Prostate gland (tissue), 2 donors: ENCODE measurements around the gene SORBS1. TPM values are rescaled to one million over a fixed set of nuclear protein-coding genes. Genes with fewer than 3 reads are reported as not detected.

Source experiments
- DNase-seq: peaks from one replicate; pipeline ENCODE4 v3.0.0-alpha.2; 2019; ENCODE audit warnings: low spot score
- H3K27ac ChIP-seq, 2 donors: fragments of 200-600 bp; sonication (generic); 2 replicates each; pipeline ENCODE4 v1.5.1; 2017 to 2019
- H3K27me3 ChIP-seq: fragments of 200-600 bp; sonication (generic); replicated peaks from 2 replicates; pipeline ENCODE4 v1.5.1; 2019; ENCODE audit not compliant: insufficient read depth
- H3K36me3 ChIP-seq, 2 donors: fragments of 200-600 bp; sonication (generic); 1 replicate in 1 of 2; 2 replicates in 1 of 2; pipeline versions ENCODE4 v1.5.1 to v1.8.1; 2017 to 2019
- H3K4me1 ChIP-seq: fragments of 200-600 bp; sonication (generic); replicated peaks from 2 replicates; pipeline ENCODE4 v1.5.1; 2019
- H3K4me3 ChIP-seq, 2 donors: fragments of 200-600 bp; sonication (generic); 2 replicates each; pipeline ENCODE4 v1.5.1; 2017 to 2019
- H3K9me3 ChIP-seq: fragments of 200-600 bp; sonication (generic); 2 replicates; pipeline ENCODE4 v1.5.1; 2017
- CTCF ChIP-seq, 4 experiments: fragments of 200-600 bp in 2 of 4; fragments of 450-650 bp in 2 of 4; sonication (generic) in 2 of 4; IDR thresholded peaks; 1 replicate in 3 of 4; 2 replicates in 1 of 4; pipeline ENCODE4 v1.5.1; 2016 to 2019; ENCODE audit warnings: antibody characterized with exemption in 4 of 4, mild to moderate bottlenecking in 2 of 4, moderate library complexity in 2 of 4
- POLR2A ChIP-seq: fragments of 450-650 bp; IDR thresholded peaks from one replicate; pipeline ENCODE4 v1.6.1; 2016; ENCODE audit warnings: antibody characterized with exemption, mild to moderate bottlenecking
- POLR2AphosphoS5 ChIP-seq: sonication (generic); formaldehyde crosslinking; IDR thresholded peaks from one replicate; pipeline ENCODE4 v1.6.1; 2017; ENCODE audit warnings: antibody characterized with exemption
- WGBS: methylation state at CpG from one replicate; pipeline ENCODE4 v1.1.5; 2018; 5-methylcytosine and 5-hydroxymethylcytosine counted together
- intact Hi-C: fragments of 100-400 bp; cut with DNase I; formaldehyde crosslinking; loops from one replicate; pipeline ENCODE4 v1.14.2; 2022
- total RNA-seq, 2 donors: library from RNA; depleted of rRNA; stranded (reverse); fragments of >200 nt; gene quantifications; one replicate each; pipeline ENCODE4 v1.1.0, GENCODE V29; 2016

SORBS1 gene
- total RNA-seq, 2 donors from 2014 or later, result 84.6 to 189 TPM

DNA sequence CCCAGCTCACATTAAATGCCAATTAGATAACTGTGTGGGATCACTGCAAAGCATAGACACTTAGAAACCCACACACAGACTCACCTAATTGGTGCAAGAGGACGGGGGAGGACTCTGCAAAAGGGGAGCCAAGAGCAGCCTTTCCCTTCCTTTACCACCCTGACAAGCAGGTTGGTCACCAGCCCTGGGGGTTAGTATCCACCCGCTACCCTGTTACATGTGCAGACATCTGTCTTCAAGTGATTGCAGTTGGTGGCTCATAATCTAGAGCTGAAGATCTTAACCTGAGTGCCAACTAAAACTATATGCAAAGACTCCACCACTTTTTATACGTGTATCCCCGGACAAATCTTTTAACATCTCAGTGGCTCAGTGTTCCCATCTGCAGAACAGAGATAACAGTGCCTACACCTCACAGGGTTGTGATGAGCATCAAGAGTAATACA, 56.9 kb downstream of the SORBS1 start:
- Histone ChIP-seq H3K27ac (peak overlapping the region; percentile 59 to 65), H3K4me3 (no peak overlapping the region), H3K36me3 (no peaks in the 10 kb centered on the region), H3K9me3 (no peaks in the 10 kb centered on the region), H3K27me3 (no peaks in the 10 kb centered on the region), H3K4me1 (no peaks in the 10 kb centered on the region)
- DNase-seq, result no peak
- WGBS, result 51% methylated on average over 4 of the region's 4 CpGs
- intact Hi-C loops, result loop anchor here (10.0 kb wide), 1 partner anchor 101 kb away; no protein-coding TSS in a partner anchor
- TF ChIP-seq POLR2AphosphoS5 (no peak), CTCF (IDR thresholded peaks at IDR 0.05) (no peak), POLR2A (no peak)

DNA sequence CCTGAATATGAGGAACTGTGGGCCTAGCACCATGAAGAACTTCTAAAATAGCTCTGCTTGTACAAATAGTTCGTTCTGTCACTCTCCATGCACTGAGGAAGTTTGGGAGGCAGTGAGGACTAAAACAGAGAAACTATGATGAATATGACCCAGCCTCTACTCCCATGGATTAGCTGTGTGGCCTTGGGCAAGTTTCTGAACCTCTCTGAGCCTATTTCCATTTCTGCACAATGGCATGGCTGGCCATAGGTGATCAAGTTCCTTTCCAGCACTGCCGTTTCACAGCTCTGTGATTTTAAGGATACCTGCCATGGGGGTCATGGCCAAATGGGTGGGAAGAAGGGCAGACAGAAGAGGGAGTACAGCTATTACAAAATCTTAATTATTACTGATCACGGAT, 57.6 kb downstream of the SORBS1 start:
- Histone ChIP-seq H3K4me1 (no peaks in the 10 kb centered on the region), H3K36me3 (no peaks in the 10 kb centered on the region), H3K27me3 (no peaks in the 10 kb centered on the region), H3K27ac (peak overlapping the region; percentile 59 to 65), H3K4me3 (no peak overlapping the region), H3K9me3 (no peaks in the 10 kb centered on the region)
- WGBS, result 81% methylated on average over 3 of the region's 3 CpGs
- TF ChIP-seq POLR2A (no peak), CTCF (IDR thresholded peaks at IDR 0.05) (no peak), POLR2AphosphoS5 (no peak)
- intact Hi-C loops, result loop anchor here (10.0 kb wide), 1 partner anchor 101 kb away; no protein-coding TSS in a partner anchor
- DNase-seq, result no peak

DNA sequence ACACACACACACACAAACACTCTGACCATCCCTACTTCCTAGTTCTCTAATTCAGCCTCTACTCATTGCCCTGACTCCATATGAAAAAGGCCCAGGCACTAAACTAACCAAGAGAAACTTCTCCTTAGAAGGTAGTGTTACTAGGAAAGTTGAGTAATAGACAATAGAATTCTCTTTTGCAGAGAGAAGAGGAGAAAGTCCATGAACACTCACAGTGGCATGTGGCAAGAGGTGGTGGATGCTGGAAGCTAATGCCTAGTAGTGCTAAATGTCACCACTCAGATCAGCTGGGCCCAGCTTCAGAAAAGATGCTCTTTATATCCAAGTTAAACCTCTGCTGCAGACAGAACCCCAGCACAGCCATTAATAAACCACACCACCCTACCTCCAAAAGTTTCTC, 58.2 kb downstream of the SORBS1 start:
- intact Hi-C loops, result loop anchor here (10.0 kb wide), 1 partner anchor 102 kb away; no protein-coding TSS in a partner anchor
- no peaks in the 10 kb centered on the region for H3K36me3 ChIP-seq
- H3K9me3 ChIP-seq, result no peaks in the 10 kb centered on the region
- H3K27ac ChIP-seq, result peak overlapping the region; percentile 0 to 59
- H3K4me3 ChIP-seq, result no peak overlapping the region
- TF ChIP-seq POLR2A (no peak), CTCF (IDR thresholded peaks at IDR 0.05) (no peak), POLR2AphosphoS5 (no peak)
- DNase-seq, result no peak
- H3K27me3 ChIP-seq, result no peaks in the 10 kb centered on the region
- no peaks in the 10 kb centered on the region for H3K4me1 ChIP-seq

DNA sequence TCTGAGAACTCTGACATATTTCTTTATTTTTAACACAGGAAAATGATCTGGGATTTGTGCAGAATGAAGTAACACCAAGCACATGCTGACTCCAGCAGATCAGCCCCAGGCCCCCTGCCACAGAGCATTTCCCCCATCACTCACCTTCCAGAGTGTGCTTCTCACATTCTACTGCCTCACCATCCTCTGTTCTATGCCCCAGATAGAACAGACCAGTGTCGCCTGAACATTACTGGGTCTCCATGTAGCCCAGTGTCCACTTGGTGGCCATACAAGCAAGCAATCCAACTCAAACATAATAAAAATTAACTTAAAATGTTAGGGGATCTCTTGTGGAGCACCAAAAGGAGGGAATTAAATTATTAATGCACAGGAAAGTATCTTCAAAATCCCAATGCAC, 58.8 kb downstream of the SORBS1 start:
- no peak for DNase-seq
- no peak overlapping the region for H3K4me3 ChIP-seq
- intact Hi-C loops, result loop anchor here (10.0 kb wide), 1 partner anchor 102 kb away; no protein-coding TSS in a partner anchor
- no peaks in the 10 kb centered on the region for H3K27me3 ChIP-seq
- peak overlapping the region; percentile 45 to 47 for H3K27ac ChIP-seq
- H3K9me3 ChIP-seq, result no peaks in the 10 kb centered on the region
- no peak for TF ChIP-seq CTCF (IDR thresholded peaks at IDR 0.05)
- TF ChIP-seq POLR2AphosphoS5, result no peak
- TF ChIP-seq POLR2A, result no peak
- no peaks in the 10 kb centered on the region for H3K4me1 ChIP-seq
- 87% methylated on average over 1 of the region's 1 CpG for WGBS
- no peaks in the 10 kb centered on the region for H3K36me3 ChIP-seq
